Neuronal stem cell (in vitro differentiated cells): ENCODE data around the gene SCAF4.

ENCODE experiments used
- DNase-seq: peaks from one replicate; pipeline ENCODE4 v3.0.0-alpha.2; 2013; ENCODE audit warnings: low spot score
- H2AFZ ChIP-seq: one replicate; pipeline ENCODE4 v1.6.1; 2013; ENCODE audit warnings: mild to moderate bottlenecking, low read length, inconsistent platforms
- H2AK5ac ChIP-seq: 2 replicates; pipeline ENCODE4 v1.6.1; 2013; ENCODE audit warnings: low read depth, mild to moderate bottlenecking, inconsistent platforms, low read length, moderate library complexity, mixed read lengths
- H2BK120ac ChIP-seq: 2 replicates; pipeline ENCODE4 v1.6.1; 2013; ENCODE audit warnings: low read depth, mild to moderate bottlenecking, inconsistent platforms, low read length, moderate library complexity, mixed read lengths
- H2BK12ac ChIP-seq: one replicate; pipeline ENCODE4 v1.6.1; 2013; ENCODE audit warnings: low read length, inconsistent platforms
- H2BK15ac ChIP-seq: 2 replicates; pipeline ENCODE4 v1.6.1; 2013; ENCODE audit warnings: mild to moderate bottlenecking, low read length, inconsistent platforms, mixed read lengths
- H2BK5ac ChIP-seq: one replicate; pipeline ENCODE4 v1.6.1; 2013; ENCODE audit warnings: inconsistent platforms, mild to moderate bottlenecking, low read length, moderate library complexity
- H3K14ac ChIP-seq: one replicate; pipeline ENCODE4 v1.6.1; 2013; ENCODE audit warnings: low read length, inconsistent platforms
- H3K18ac ChIP-seq: 2 replicates; pipeline ENCODE4 v1.6.1; 2013; ENCODE audit warnings: low read length, inconsistent platforms
- H3K23ac ChIP-seq: 2 replicates; pipeline ENCODE4 v1.6.1; 2013; ENCODE audit warnings: low read depth, mild to moderate bottlenecking, mixed read lengths, low read length, inconsistent platforms; ENCODE audit not compliant: poor library complexity
- H3K27ac ChIP-seq: replicated peaks from 3 replicates; pipeline ENCODE4 v1.5.1; 2013; ENCODE audit warnings: low read length, inconsistent platforms
- H3K27me3 ChIP-seq, 3 experiments: 2 replicates each; pipeline ENCODE4 v1.6.1; 2013; ENCODE audit warnings: low read length in 3 of 3, mild to moderate bottlenecking in 2 of 3, inconsistent platforms in 1 of 3, low read depth in 1 of 3, mixed read lengths in 1 of 3, moderate library complexity in 1 of 3; ENCODE audit not compliant: control insufficient read depth in 3 of 3, insufficient read depth in 3 of 3
- H3K36me3 ChIP-seq, 2 donors: replicated peaks in 1 of 2; 2 replicates each; pipeline ENCODE4 v1.6.1; 2013; ENCODE audit warnings: low read length in 2 of 2; ENCODE audit not compliant: control insufficient read depth in 2 of 2, insufficient read depth in 2 of 2
- H3K4ac ChIP-seq: 2 replicates; pipeline ENCODE4 v1.6.1; 2013; ENCODE audit warnings: inconsistent platforms, mild to moderate bottlenecking, low read length, moderate library complexity
- H3K4me1 ChIP-seq, 2 donors: 1 replicate in 1 of 2; 2 replicates in 1 of 2; pipeline ENCODE4 v1.6.1; 2013; ENCODE audit warnings: low read length in 2 of 2, low read depth in 1 of 2; ENCODE audit not compliant: control insufficient read depth in 2 of 2, insufficient read depth in 1 of 2
- H3K4me2 ChIP-seq: one replicate; pipeline ENCODE4 v1.6.1; 2013; ENCODE audit warnings: mild to moderate bottlenecking, low read length, inconsistent platforms; ENCODE audit not compliant: insufficient read depth, poor library complexity, severe bottlenecking
- H3K4me3 ChIP-seq, 2 donors: 2 replicates each; pipeline ENCODE4 v1.5.1; 2013; ENCODE audit warnings: low read length in 2 of 2, mild to moderate bottlenecking in 2 of 2, inconsistent platforms in 1 of 2, moderate library complexity in 1 of 2
- H3K79me1 ChIP-seq: one replicate; pipeline ENCODE4 v1.6.1; 2013; ENCODE audit warnings: low read depth, mild to moderate bottlenecking, inconsistent platforms, low read length, moderate library complexity
- H3K9ac ChIP-seq: one replicate; pipeline ENCODE4 v1.6.1; 2013; ENCODE audit warnings: mild to moderate bottlenecking, low read depth, low read length, inconsistent platforms; ENCODE audit not compliant: poor library complexity
- H3K9me3 ChIP-seq, 2 donors: replicated peaks in 1 of 2; 2 replicates each; pipeline versions ENCODE3 to v1.6.1; 2013; ENCODE audit warnings: low read length in 2 of 2, mild to moderate bottlenecking in 2 of 2, inconsistent platforms in 1 of 2, low read depth in 1 of 2, mixed read lengths in 1 of 2, moderate library complexity in 1 of 2; ENCODE audit not compliant: control insufficient read depth in 2 of 2, insufficient read depth in 1 of 2
- H4K8ac ChIP-seq: one replicate; pipeline ENCODE4 v1.6.1; 2013; ENCODE audit warnings: low read depth, mild to moderate bottlenecking, inconsistent platforms, low read length, moderate library complexity
- H4K91ac ChIP-seq: one replicate; pipeline ENCODE4 v1.6.1; 2013; ENCODE audit warnings: low read length, low read depth, mild to moderate bottlenecking, inconsistent platforms; ENCODE audit not compliant: poor library complexity
- WGBS, 2 donors: extraction: QIAGEN DNeasy Blood & Tissue Kit; methylation state at CpG; one replicate each; pipeline ENCODE4 v1.1.7; 2013; ENCODE audit warnings: missing lambda C conversion rate in 2 of 2, mixed read lengths in 1 of 2; ENCODE audit not compliant: insufficient read length in 2 of 2, insufficient replicate concordance in 1 of 2; ENCODE audit errors: extremely low coverage in 2 of 2; 5-methylcytosine and 5-hydroxymethylcytosine counted together

SCAF4 gene

GRCh38 chr21:31663584-31664249, 68.2 kb downstream of the SCAF4 start:
- Histone ChIP-seq H3K9me3 (peaks cover 0 to 8% of the 10 kb centered on the region in 2 donors), H3K4me1 (peaks cover 0 to 3% of the 10 kb centered on the region in 2 donors), H2AK5ac (no peak overlapping the region), H3K27me3 (no peaks in the 10 kb centered on the region), H3K27ac (no peak overlapping the region), H2BK5ac (no peak overlapping the region), H3K4ac (no peak overlapping the region), H3K4me3 (no peak overlapping the region), H3K9ac (no peak overlapping the region), H2BK15ac (no peak overlapping the region), H3K36me3 (peaks cover 8 to 65% of the 10 kb centered on the region in 2 donors), H3K14ac (no peak overlapping the region), H3K18ac (no peak overlapping the region), H2BK120ac (no peak overlapping the region), H4K8ac (no peak overlapping the region), H2BK12ac (no peak overlapping the region), H3K79me1 (peaks cover 6% of the 10 kb centered on the region), H3K4me2 (no peak overlapping the region), H4K91ac (no peak overlapping the region), H3K23ac (no peak overlapping the region), H2AFZ (no peak overlapping the region)
- WGBS, 2 donors = no CpG with 5 or more reads among the region's 7 CpGs
- DNase-seq = no peak

- Histone ChIP-seq H3K4me3 (peak overlapping the region; percentile 91 to 97), H3K79me1 (peaks cover 6% of the 10 kb centered on the region), H2BK5ac (no peak overlapping the region), H3K9ac (no peak overlapping the region), H3K4me2 (peak overlapping the region; percentile 98), H3K27ac (no peak overlapping the region), H2BK120ac (no peak overlapping the region), H4K91ac (no peak overlapping the region), H3K18ac (no peak overlapping the region), H3K4ac (no peak overlapping the region), H3K9me3 (peaks cover 0 to 8% of the 10 kb centered on the region in 2 donors), H2BK12ac (no peak overlapping the region), H3K4me1 (peaks cover 0 to 3% of the 10 kb centered on the region in 2 donors), H3K36me3 (peaks cover 6 to 34% of the 10 kb centered on the region in 2 donors), H2AFZ (peak overlapping the region; percentile 89), H2BK15ac (no peak overlapping the region), H3K27me3 (no peaks in the 10 kb centered on the region), H3K14ac (no peak overlapping the region), H2AK5ac (no peak overlapping the region), H4K8ac (no peak overlapping the region), H3K23ac (no peak overlapping the region)
- WGBS, 2 donors = no CpG with 5 or more reads among the region's 8 CpGs
- no peak for DNase-seq
These were observed 71.3 kb downstream of the SCAF4 start for GRCh38 chr21:31660591-31660990.

DNA sequence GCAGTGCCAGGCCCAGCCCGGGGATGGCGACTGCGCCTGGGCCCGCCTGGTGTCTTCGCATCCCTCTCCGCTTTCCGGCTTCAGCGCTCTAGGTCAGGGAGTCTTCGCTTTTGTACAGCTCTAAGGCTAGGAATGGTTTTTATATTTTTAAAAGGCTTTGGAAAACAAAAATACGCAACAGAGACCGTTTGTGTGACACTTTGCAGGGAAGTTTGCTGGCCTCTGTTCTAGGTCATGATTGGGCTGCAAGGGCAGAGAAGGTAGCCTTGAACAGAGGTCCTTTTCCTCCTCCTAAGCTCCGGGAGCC, 71.7 kb downstream of the SCAF4 start:
- no peak overlapping the region for H2BK12ac ChIP-seq
- H3K4me1 ChIP-seq = peaks cover 0 to 3% of the 10 kb centered on the region in 2 donors
- H3K23ac ChIP-seq = peak overlapping the region; percentile 100
- peaks cover 6 to 30% of the 10 kb centered on the region in 2 donors for H3K36me3 ChIP-seq
- H3K27ac ChIP-seq = no peak overlapping the region
- no CpG with 5 or more reads among the region's 12 CpGs for WGBS, 2 donors
- no peak overlapping the region for H4K91ac ChIP-seq
- H3K79me1 ChIP-seq = peaks cover 3% of the 10 kb centered on the region
- no peak overlapping the region for H4K8ac ChIP-seq
- H3K14ac ChIP-seq = no peak overlapping the region
- peak overlapping the region; percentile 91 to 97 for H3K4me3 ChIP-seq
- H2AK5ac ChIP-seq = peak overlapping the region; percentile 75
- peak overlapping the region; percentile 89 for H2AFZ ChIP-seq
- peak overlapping the region; percentile 100 for H3K9ac ChIP-seq
- peak overlapping the region; percentile 88 for H3K18ac ChIP-seq
- no peak overlapping the region for H2BK15ac ChIP-seq
- H3K4ac ChIP-seq = no peak overlapping the region
- H3K9me3 ChIP-seq = peaks cover 0 to 8% of the 10 kb centered on the region in 2 donors
- no peaks in the 10 kb centered on the region for H3K27me3 ChIP-seq
- DNase-seq = no peak
- H3K4me2 ChIP-seq = peak overlapping the region; percentile 98
- no peak overlapping the region for H2BK5ac ChIP-seq
- H2BK120ac ChIP-seq = no peak overlapping the region

GRCh38 chr21:31659536-31660258, 72.2 kb downstream of the SCAF4 start, which contains the start of gene SOD1:
Gene SOD1, plus strand, starts transcription at chr21:31659693. Its CDS starts 77 bp downstream, at chr21:31659770.
- Histone ChIP-seq H3K79me1 (peaks cover 3% of the 10 kb centered on the region), H3K14ac (peak within 1 kb of the TSS; percentile 99), H2BK5ac (no peak within 1 kb of the TSS), H3K4me2 (peak within 1 kb of the TSS; percentile 98), H3K18ac (peak within 1 kb of the TSS; percentile 99), H3K4ac (no peak within 1 kb of the TSS), H2BK120ac (no peak within 1 kb of the TSS), H2AFZ (peak within 1 kb of the TSS; percentile 89), H3K4me1 (peaks cover 0 to 3% of the 10 kb centered on the region in 2 donors), H3K23ac (peak within 1 kb of the TSS; percentile 100), H3K9me3 (peaks cover 0 to 8% of the 10 kb centered on the region in 2 donors), H3K27ac (peak within 1 kb of the TSS; percentile 66), H3K4me3 (peak within 1 kb of the TSS; percentile 91 to 97), H2BK12ac (peak within 1 kb of the TSS; percentile 97), H3K27me3 (no peaks in the 10 kb centered on the region), H3K9ac (peak within 1 kb of the TSS; percentile 100), H4K91ac (no peak within 1 kb of the TSS), H3K36me3 (peaks cover 6 to 25% of the 10 kb centered on the region in 2 donors), H4K8ac (no peak within 1 kb of the TSS), H2AK5ac (peak within 1 kb of the TSS; percentile 75), H2BK15ac (peak within 1 kb of the TSS; percentile 67)
- DNase-seq = peak; percentile 84
- whole genome bisulfite sequencing, 2 donors = no CpG with 5 or more reads among the region's 87 CpGs
